NCI-H345 treated with DMSO at 0.1 percent for 48 hours (cell line): ENCODE results near the gene STK39.
"Not testable (repeated sequence)": the region's sequence is repeated elsewhere in the genome, so short reads cannot be mapped to it uniquely, and the experiment has no call there.

Source experiments
- DNase-seq: peaks from one replicate; lab custom pipeline; 2025; ENCODE audit not compliant: unreplicated experiment; lab: John Stamatoyannopoulos, UW

The STK39 gene

GRCh38 chr2:168058675-168059074 is 188.7 kb downstream of the STK39 start:
- no peak for DNase-seq

GRCh38 chr2:168056242-168056787 is 191.1 kb downstream of the STK39 start:
- DNase-seq = no peak

- DNase-seq = no peak
These were observed 192.7 kb downstream of the STK39 start for GRCh38 chr2:168054657-168055056.

- no peak for DNase-seq
These were observed 193.7 kb downstream of the STK39 start for GRCh38 chr2:168053676-168054075.

GRCh38 chr2:168052773-168053172 is 194.6 kb downstream of the STK39 start:
- DNase-seq = no peak

GRCh38 chr2:168050377-168050776 is 197.0 kb downstream of the STK39 start:
- DNase-seq = no peak

GRCh38 chr2:168049609-168050008 is 197.8 kb downstream of the STK39 start:
- DNase-seq = no peak

- no peak for DNase-seq
These were observed 200.2 kb downstream of the STK39 start for GRCh38 chr2:168047091-168047690.

- DNase-seq = no peak
These were observed 202.8 kb downstream of the STK39 start for GRCh38 chr2:168044579-168044978.

GRCh38 chr2:168044176-168044575 is 203.2 kb downstream of the STK39 start:
- no peak for DNase-seq

GRCh38 chr2:168042127-168042824 is 205.1 kb downstream of the STK39 start:
- not testable (repeated sequence) for DNase-seq

- DNase-seq = no peak
These were observed 207.5 kb downstream of the STK39 start for GRCh38 chr2:168039881-168040280.

- DNase-seq = no peak
These were observed 209.6 kb downstream of the STK39 start for GRCh38 chr2:168037778-168038177.

- DNase-seq = no peak
These were observed 211.9 kb downstream of the STK39 start for GRCh38 chr2:168035458-168035857.

- DNase-seq = no peak
These were observed 212.8 kb downstream of the STK39 start for GRCh38 chr2:168034616-168035015.

GRCh38 chr2:168033966-168034365 is 213.4 kb downstream of the STK39 start:
- peak; percentile 4 for DNase-seq

GRCh38 chr2:168032091-168032490 is 215.3 kb downstream of the STK39 start:
- no peak for DNase-seq

- DNase-seq = no peak
These were observed 216.4 kb downstream of the STK39 start for GRCh38 chr2:168030862-168031624.

- no peak for DNase-seq
These were observed 218.3 kb downstream of the STK39 start for GRCh38 chr2:168029071-168029470.

- no peak for DNase-seq
These were observed 219.0 kb downstream of the STK39 start for GRCh38 chr2:168028362-168028761.

GRCh38 chr2:168025487-168026202 is 221.8 kb downstream of the STK39 start:
- no peak for DNase-seq
